Calu3 (cell line): ENCODE measurements around the gene RNLS. TPM values are rescaled to one million over a fixed set of nuclear protein-coding genes. Genes with fewer than 3 reads are reported as not detected.

Experiments used
- BruUV-seq: library from RNA; stranded (reverse); fragments of 400-500 nt; replicated peaks from 2 replicates; lab custom pipeline; 2021; lab: Mats Ljungman, UMichigan
- CTCF ChIA-PET: fragments of 300-600 bp; sonication (Branson Sonifier 250); formaldehyde crosslinking; loops from one replicate; lab custom pipeline; 2022; ENCODE audit warnings: antibody characterized with exemption; lab: Charles Lee
- DNase-seq: peaks from one replicate; pipeline ENCODE4 v3.0.0; 2022
- H3K27ac Mint-ChIP-seq: one replicate; pipeline ENCODE4 v1.8.0; 2022; ENCODE audit warnings: mixed read lengths; ENCODE audit not compliant: unreplicated experiment
- H3K27me3 Mint-ChIP-seq: one replicate; pipeline ENCODE4 v1.8.0; 2022; ENCODE audit warnings: mixed read lengths; ENCODE audit not compliant: unreplicated experiment
- H3K36me3 Mint-ChIP-seq: one replicate; pipeline ENCODE4 v1.8.0; 2022; ENCODE audit warnings: mild to moderate bottlenecking, moderate library complexity, mixed read lengths; ENCODE audit not compliant: insufficient read depth, unreplicated experiment
- H3K4me1 Mint-ChIP-seq: one replicate; pipeline ENCODE4 v1.8.0; 2022; ENCODE audit warnings: mild to moderate bottlenecking, low read depth, mixed read lengths; ENCODE audit not compliant: unreplicated experiment
- H3K4me3 Mint-ChIP-seq: one replicate; pipeline ENCODE4 v1.8.0; 2022; ENCODE audit warnings: mild to moderate bottlenecking, low read depth, moderate library complexity, mixed read lengths; ENCODE audit not compliant: unreplicated experiment
- H3K9me3 Mint-ChIP-seq: one replicate; pipeline ENCODE4 v1.8.0; 2022; ENCODE audit warnings: low read depth, mixed read lengths; ENCODE audit not compliant: unreplicated experiment
- CTCF ChIP-seq: fragments of 200-600 bp; IDR thresholded peaks from one replicate; pipeline ENCODE4 v1.8.0; 2022; ENCODE audit warnings: antibody characterized with exemption; ENCODE audit not compliant: unreplicated experiment
- intact Hi-C: fragments of 100-400 bp; cut with micrococcal nuclease; formaldehyde crosslinking; loops from one replicate; pipeline ENCODE4 v1.10.0; 2022; ENCODE audit not compliant: unreplicated experiment
- total RNA-seq: library from RNA; stranded (reverse); gene quantifications from 2 replicates; pipeline ENCODE4 v1.2.3, GENCODE V29; 2022

Gene RNLS
- total RNA-seq, 1 experiment from 2014 or later = 6.3 TPM

DNA sequence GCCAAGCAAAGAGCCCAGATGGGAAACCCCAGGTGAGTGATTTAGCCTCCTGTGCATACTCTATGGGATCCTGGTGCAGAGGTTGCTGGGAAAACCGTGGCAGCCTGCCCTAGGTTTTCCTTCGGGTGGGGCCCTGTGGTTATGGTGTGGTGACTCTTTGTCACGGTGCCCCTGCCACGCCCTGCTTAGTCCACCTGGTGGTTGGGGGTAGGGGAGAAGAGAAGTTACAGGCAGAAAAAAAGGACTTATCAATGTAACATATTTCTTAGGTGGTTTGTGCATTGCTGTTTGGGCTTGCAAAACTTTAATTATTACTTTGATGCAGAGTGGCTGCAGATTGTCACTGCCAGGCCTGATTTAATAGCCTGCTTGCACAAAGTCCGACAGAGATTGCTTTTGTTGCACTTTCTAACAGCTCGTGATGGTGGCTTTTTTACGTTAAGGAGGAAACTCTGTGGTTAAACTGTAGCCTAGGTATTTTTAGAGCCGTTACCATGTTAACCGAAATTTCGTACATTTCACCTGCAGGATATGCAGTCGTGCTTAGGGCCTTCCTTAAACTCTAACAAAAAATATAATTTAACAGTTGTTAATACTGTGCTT, 197.4 kb downstream of the RNLS start:
- H3K27ac Mint-ChIP-seq = peak overlapping the region; percentile 67
- TF ChIP-seq CTCF = no peak
- CTCF ChIA-PET = interaction anchor here (0.9 to 2.3 kb wide), 2 partner anchors 268 to 523 kb away, joined by 4 to 6 read pairs; partner anchors contain the start of genes KLLN and PTEN
- no peaks in the 10 kb centered on the region for H3K4me1 Mint-ChIP-seq
- no peaks in the 10 kb centered on the region for H3K9me3 Mint-ChIP-seq
- peak overlapping the region; percentile 57 for H3K4me3 Mint-ChIP-seq
- no TSS peak for BruUV-seq
- no peaks in the 10 kb centered on the region for H3K27me3 Mint-ChIP-seq
- intact Hi-C loops = loop anchor here (5.0 kb wide), 2 partner anchors 143 to 273 kb away; no protein-coding TSS in a partner anchor
- DNase-seq = peak; percentile 86
- no peaks in the 10 kb centered on the region for H3K36me3 Mint-ChIP-seq

- intact Hi-C loops = loop anchor here (2.0 kb wide), 1 partner anchor 18 kb away; no protein-coding TSS in a partner anchor
- Mint-ChIP-seq H3K4me1 (no peaks in the 10 kb centered on the region), H3K27me3 (no peaks in the 10 kb centered on the region), H3K4me3 (no peak overlapping the region), H3K9me3 (no peaks in the 10 kb centered on the region), H3K27ac (no peak overlapping the region), H3K36me3 (no peaks in the 10 kb centered on the region)
- CTCF ChIA-PET = no interaction called here
- TF ChIP-seq CTCF = no peak
- no TSS peak for BruUV-seq
- no peak for DNase-seq
Observed at GRCh38 chr10:88383276-88383675, 199.8 kb downstream of the RNLS start.

DNA sequence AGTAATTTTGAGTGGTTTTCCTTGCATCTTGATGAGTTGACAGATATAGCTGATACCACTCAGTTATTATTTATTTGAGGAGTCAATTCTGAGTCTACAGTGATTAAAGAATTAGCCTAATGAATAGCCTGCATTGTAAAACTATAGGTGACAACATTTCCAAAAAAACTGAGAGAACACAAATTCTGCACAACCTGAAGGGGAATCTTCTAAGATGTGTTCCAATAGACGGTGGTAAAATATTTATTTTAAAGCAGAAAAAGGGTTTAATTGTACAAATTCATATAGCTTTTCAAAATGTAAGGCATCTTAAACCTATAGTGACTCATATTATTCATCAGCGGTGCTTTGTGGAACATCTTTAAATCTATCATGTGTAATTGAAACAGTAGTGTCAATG, 200.4 kb downstream of the RNLS start:
- intact Hi-C loops = loop anchor here (2.0 kb wide), 1 partner anchor 18 kb away; no protein-coding TSS in a partner anchor
- Mint-ChIP-seq H3K4me3 (no peak overlapping the region), H3K4me1 (no peaks in the 10 kb centered on the region), H3K9me3 (no peaks in the 10 kb centered on the region), H3K27me3 (no peaks in the 10 kb centered on the region), H3K36me3 (no peaks in the 10 kb centered on the region), H3K27ac (no peak overlapping the region)
- CTCF ChIA-PET = no interaction called here
- no peak for DNase-seq
- no peak for TF ChIP-seq CTCF
- no TSS peak for BruUV-seq

DNA sequence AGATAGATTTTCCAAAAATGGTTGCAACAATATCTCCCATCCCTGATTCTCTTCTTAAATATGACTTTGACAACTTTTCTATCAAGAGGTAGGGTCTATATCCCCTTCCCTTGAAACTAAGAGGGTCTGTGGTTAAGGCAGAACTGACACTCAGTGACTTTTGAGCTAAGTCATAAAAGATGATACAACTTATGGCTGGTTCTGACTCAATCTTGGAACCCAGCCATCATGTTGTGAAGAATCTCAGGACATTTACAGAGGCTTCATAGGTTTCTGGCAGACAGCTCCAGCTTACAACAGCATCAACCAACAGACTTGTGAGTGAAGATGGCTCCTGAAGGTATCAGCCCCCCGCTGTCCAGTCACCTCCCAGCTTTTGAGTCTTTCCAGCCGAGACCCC, 203.5 kb downstream of the RNLS start:
- CTCF ChIA-PET = no interaction called here
- no peak for TF ChIP-seq CTCF
- Mint-ChIP-seq H3K27ac (no peak overlapping the region), H3K9me3 (no peaks in the 10 kb centered on the region), H3K4me1 (no peaks in the 10 kb centered on the region), H3K36me3 (no peaks in the 10 kb centered on the region), H3K4me3 (no peak overlapping the region), H3K27me3 (no peaks in the 10 kb centered on the region)
- DNase-seq = no peak
- intact Hi-C loops = no loop called here
- no TSS peak for BruUV-seq
